Measurements from ENCODE around the gene TSNAXIP1.
"Not testable (repeated sequence)": the region's sequence is repeated elsewhere in the genome, so short reads cannot be mapped to it uniquely, and the experiment has no call there.

The TSNAXIP1 gene

DNA sequence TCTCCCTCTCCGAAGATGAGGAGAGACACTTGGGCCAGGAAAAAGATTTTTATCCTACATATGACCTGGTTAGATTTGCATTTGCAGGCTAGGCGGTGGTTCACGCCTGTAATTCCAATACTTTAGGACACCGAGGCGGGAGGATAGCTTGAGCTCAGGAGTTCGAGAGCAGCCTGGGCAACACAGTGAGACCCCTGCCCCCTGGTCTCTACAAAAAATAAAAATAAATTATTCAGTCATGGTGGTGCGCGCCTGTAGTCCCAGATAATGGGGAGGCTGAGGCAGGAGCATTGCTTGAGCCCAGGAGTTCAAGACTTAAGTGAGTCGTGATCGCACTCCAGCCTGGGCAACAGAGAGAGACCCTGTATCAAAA lies 27.5 kb downstream of the TSNAXIP1 start:
- DNase-seq: no peak

DNA sequence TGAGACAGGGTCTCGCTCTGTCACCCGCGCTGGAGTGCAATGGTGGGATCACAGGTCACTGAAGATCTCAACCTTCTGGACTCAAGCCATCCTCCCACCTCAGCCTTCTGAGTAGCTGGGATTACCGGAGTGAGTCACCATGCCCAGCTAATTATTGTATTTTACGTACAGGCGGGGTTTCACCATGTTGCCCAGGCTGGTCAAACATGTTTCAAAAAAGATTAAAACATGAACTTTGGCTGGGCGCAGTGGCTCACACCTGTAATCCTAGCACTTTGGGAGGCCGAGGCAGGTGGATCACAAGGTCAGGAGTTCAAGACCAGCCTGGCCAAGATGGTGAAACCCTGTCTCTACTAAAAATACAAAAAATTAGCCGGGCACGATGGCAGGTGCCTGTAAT lies 30.5 kb downstream of the TSNAXIP1 start:
- DNase-seq: not testable (repeated sequence)

DNA sequence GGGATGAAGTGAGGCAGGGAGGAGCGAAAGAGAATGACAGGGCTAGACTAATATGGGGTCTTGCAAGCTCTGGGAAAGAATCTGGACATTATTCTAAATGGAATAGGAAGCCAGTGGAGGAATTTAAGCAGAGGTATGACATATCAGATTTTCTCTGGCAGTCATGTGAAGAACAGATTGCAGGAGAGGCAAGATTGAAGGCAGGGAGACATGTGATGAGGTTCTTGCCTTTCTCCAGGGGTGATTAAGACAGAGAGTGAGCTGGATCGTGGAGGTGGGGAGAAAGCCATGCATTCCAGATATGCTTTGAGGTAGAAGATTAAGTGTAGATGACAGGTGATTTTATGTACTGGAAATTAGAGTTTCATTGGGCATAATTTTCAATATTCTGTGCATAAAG lies 31.1 kb downstream of the TSNAXIP1 start:
- DNase-seq: no peak

DNA sequence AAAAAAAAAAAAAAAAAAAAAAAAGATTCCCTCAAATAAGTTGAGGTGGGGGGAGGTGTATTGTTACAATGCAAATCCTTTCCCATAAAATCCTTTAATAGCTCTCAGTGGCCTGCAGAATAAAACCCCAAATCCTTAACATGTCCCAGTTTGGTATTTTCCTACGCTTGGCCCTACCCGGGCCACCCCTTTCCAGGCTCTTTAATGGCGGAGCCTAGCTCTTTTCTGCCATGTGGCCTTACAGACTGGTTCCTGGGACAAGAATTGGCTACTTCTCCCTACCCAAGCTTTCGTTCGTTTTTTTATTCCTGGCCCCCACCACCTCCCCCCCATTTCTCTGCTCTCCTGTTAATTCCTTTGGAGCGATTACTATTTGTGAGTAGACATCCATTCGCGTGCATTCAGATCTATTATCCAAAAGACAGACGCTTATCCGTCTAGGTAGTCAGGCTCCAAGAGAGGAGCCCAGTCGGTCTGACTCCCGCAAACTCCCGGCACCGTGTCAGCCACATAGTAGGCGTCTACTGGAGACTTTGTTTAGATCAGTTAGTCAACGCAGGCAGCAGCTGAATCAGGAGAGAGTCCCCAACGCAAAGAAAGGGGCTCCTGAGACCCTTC lies 34.6 kb downstream of the TSNAXIP1 start:
- DNase-seq: no peak

DNA sequence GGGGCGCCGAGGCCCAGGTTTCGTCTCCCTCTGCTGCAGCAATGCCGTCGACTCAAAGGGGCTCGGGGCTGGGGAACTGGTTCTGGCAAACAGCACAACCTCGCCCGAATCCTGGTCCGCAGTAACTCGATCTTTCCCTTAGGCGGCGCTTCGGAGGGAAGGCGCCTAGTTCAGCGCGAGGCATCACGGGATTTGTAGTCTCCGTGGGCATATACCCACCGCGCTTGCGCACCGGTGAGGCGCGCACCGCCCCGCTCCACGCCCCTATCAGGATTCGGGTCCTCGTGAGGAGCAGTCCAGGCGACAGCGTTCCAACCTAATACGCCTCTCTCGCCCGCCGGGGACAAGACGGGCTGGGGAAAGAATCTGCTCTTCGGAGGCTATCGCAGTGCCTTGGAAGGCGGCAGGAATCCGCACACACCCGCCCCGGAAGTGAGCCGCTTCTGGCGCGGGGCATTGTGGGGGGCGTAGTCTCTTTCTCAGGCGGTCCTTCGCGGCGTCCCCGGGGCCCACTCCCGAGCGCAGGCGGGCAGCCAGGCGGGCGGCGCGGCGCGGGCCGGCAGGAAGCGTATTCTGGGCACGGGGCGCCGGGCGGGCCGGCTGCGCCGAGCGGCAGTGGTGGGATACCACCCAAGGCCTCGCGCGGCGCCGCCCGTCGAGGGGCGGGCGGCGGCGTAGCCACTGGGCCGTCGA lies 35.3 kb downstream of the TSNAXIP1 start, which contains the start of gene THAP11:
Gene THAP11, plus strand, starts transcription at position 505 of the 693 bp plus-strand sequence. CDS start 235 bp downstream, outside the sequence.
- peak; percentile 98 for DNase-seq

DNA sequence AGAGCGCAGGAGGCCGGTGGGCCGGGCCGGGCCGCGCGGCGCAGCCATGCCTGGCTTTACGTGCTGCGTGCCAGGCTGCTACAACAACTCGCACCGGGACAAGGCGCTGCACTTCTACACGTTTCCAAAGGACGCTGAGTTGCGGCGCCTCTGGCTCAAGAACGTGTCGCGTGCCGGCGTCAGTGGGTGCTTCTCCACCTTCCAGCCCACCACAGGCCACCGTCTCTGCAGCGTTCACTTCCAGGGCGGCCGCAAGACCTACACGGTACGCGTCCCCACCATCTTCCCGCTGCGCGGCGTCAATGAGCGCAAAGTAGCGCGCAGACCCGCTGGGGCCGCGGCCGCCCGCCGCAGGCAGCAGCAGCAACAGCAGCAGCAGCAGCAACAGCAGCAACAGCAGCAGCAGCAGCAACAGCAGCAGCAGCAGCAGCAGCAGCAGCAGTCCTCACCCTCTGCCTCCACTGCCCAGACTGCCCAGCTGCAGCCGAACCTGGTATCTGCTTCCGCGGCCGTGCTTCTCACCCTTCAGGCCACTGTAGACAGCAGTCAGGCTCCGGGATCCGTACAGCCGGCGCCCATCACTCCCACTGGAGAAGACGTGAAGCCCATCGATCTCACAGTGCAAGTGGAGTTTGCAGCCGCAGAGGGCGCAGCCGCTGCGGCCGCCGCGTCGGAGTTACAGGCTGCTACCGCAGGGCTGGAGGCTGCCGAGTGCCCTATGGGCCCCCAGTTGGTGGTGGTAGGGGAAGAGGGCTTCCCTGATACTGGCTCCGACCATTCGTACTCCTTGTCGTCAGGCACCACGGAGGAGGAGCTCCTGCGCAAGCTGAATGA lies 36.0 kb downstream of the TSNAXIP1 start:
- peak; percentile 82 for DNase-seq

DNA sequence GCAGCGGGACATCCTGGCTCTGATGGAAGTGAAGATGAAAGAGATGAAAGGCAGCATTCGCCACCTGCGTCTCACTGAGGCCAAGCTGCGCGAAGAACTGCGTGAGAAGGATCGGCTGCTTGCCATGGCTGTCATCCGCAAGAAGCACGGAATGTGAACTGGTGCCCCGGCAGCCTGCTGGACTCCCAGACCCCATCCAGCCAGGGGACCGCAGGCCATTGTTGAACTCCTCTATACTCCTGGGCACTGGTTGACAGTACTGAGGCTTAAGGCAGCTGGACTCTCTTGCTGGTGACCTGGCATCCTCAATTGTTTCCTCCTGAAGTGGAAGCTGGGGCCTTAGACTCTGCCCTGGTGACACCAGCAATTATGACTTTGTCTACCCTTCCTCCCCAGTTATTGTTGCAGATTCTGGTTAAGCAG lies 36.7 kb downstream of the TSNAXIP1 start:
- DNase-seq: no peak

DNA sequence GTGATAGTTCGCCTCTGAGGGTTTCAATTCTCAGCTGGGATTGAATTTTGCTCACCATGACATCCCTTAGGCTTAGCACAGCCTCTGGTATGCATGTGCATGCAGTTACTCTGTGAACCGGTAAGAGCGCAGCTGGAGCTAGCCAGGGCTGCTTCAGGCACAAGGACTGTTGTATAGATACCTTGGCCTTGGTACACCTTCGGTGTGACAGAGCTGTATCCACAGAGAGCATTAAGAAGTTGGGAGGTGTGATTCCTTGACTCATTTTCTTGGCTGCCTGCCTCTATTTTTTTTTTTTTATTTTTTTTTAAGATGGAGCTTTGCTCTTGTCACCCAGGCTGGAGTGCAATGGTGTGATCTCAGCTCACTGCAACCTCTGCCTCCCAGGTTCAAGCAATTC lies 37.8 kb downstream of the TSNAXIP1 start:
- DNase-seq: no peak

DNA sequence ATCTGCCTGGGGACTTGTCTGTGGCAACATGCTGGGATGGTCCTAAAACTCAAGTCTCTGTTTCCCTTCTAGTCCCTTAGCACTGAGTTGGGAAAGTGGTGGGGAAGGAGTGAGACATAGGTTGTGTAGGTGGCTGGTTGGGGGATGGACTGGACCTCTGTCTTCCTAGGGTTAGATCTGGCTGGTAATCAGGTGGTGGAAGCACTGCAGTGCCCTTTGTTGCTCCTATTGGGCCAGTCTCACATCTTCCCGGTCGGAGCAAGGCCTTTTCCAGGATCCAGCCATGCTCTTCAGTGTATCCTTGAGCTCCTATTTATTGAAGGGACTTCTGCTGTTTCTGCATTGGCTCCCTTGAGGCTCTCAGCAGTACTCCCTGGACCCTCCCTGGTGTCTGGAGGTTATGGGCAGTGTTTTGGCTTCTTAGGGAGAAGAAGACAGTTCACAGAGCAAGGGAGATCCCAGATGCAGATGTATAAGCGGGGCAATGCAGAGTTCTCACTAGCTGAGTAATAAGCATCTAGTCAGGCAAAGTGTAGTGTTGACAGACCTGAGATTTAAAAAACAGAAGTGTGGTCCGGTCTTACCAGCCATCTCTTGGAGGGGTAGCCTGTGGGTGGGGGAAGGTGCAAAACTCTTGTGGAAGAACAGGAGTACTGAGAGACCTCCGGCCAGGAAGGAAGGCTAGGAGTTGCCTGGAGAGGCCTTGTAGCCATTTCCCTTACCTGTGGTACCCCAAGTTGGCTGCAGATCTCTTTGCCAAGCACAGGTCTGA lies 38.8 kb downstream of the TSNAXIP1 start:
- no peak for DNase-seq

DNA sequence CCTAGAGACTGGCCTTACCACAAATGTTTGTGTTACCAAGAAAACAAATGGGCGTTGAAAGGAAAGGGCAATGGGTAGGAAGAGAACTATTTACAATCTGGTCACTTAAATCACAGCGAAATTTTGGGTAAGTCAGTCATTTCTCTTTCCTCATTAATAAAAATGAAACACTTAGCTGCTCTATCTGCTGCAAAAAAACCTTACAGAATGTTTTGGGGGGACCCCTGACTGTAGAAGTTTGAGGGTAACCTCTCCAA lies 39.3 kb downstream of the TSNAXIP1 start:
- DNase-seq: no peak

DNA sequence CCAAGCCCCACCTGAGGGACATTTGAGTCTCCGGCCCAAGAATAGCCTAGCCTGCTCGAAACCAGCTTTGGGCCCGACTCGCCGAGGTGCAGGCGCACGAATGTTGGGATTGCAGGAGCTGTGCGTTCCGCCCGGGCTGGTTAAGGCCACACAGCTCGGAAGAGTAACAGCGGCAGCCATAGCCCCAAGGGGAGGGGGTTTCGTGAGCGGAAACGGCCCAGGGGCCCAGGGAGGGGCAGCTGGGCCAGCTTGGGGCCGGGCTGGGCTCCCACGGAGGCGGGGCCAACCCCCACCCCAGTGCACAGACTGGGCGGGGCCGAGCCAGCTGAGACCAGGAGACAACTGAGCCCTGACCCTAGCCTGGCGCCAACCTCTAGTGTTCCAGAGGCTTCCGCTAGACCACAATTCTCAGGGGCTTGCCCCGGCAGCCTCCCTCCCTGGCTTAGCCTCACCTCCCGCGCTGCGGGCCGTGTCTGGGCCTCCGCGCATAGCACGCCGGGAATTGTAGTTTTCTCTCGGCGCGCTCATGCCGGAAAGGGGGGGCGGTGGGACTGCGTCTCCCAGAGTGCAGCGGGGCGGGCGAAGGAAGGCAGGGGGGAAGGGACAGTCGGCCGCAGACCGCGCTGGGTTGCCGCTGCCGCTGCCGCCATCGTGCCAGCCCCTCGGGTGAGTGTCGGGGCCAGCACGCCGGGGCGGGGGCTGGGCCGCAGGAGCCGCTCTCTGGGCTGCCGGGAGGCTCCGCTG lies 39.8 kb downstream of the TSNAXIP1 start, which contains the start of gene NUTF2:
Gene NUTF2, plus strand, starts transcription at position 614 of the 744 bp plus-strand sequence. CDS start 18,198 bp downstream, outside the sequence.
- DNase-seq: peak; percentile 100

DNA sequence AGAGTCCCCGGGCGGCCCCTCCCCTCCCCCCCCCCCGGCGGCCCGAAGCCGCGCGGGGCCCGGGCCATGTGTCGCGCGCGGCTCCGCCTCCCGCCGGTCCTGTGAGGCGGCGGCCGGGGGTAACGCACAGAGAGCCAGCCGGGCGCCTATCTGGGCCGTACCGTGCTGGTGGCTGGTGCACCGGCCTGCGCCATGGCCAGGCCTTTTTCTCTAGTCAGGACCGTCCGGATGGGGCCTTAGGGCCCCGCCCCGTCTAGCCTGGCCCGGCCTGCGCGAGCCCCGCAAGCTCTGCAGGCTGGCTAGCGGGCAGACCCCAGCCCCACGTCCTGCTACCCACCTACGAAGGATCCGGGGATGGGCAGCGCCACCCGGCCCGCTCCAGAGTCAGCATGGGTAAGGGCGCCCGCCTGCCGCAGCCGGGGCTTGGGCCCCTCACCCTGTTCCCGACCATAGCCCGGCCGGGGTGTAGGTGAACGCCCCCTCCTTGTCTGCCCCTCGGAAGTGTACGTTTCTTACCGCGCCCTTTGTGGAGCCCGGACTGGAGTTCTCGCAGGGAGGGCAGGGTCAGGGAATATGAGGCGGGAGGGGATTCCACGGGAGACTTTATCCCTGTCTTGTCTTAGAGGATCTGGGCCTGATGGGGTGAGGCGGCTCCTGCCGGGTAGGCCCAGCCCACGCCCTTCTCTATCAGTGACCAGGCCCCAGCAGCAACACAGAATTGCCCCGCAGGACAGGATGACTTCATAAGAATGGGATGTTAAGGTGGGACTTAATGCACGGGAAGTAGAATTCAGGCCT lies 40.6 kb downstream of the TSNAXIP1 start, which contains the start of gene CENPT:
Gene CENPT, minus strand, starts transcription at position 630 of the 798 bp plus-strand sequence. CDS start 13,834 bp downstream, outside the sequence.
- DNase-seq: peak; percentile 93

DNA sequence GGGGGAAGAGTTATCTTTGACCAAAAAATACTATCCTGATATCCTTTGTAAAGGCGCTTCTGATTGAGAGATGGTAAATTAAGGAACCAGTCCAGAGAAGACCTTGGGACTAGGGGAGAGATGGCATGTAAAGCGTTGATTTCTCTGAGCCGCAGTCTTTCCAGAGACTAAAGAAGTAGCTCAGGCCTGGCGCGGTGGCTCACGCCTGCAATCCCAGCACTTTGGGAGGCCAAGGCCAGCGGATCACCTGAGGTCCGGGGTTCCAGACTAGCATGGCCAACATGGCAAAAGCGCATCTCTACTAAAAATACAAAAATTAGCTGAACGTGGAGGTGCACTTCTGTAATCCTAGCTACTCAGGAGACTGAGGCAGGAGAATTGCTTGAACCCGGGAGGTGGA lies 41.4 kb downstream of the TSNAXIP1 start:
- no peak for DNase-seq

DNA sequence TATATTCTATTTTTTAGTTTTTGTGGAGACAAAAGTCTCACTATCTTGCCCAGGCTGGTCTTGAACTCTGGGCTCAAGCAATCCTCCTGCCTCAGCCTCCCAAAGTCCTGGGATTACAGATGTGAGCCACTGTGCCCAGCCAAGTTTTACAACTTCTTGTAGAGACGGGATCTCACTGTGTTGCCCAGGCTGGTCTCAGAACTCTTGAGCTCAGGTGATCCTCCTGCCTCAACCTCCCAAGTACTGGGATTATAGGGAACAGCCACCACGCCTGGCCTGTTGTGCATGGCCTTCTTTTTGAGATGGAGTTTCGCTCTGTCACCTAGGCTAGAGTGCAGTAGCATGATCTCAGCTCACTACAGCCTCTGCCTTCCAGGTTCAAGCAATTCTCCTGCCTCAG lies 47.0 kb downstream of the TSNAXIP1 start:
- no peak for DNase-seq

DNA sequence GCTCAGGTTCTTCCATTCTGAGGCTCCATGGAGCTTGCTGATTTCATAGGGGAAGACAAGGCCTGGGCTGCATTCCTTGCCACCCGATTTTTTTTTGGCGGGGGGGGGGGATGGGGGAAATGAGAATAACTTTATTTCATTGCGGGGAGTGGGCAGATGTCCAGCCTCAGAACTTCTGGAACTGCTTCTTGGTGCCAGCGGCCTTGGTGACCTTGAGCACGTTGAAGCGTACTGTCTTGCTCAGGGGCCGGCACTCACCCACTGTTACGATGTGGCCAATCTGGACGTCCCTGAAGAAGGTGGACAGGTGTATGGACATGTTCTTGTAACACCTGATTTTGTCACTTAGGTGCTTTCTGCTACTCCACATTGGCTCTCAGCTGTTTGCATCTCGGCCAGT lies 49.1 kb downstream of the TSNAXIP1 start:
- no peak for DNase-seq

DNA sequence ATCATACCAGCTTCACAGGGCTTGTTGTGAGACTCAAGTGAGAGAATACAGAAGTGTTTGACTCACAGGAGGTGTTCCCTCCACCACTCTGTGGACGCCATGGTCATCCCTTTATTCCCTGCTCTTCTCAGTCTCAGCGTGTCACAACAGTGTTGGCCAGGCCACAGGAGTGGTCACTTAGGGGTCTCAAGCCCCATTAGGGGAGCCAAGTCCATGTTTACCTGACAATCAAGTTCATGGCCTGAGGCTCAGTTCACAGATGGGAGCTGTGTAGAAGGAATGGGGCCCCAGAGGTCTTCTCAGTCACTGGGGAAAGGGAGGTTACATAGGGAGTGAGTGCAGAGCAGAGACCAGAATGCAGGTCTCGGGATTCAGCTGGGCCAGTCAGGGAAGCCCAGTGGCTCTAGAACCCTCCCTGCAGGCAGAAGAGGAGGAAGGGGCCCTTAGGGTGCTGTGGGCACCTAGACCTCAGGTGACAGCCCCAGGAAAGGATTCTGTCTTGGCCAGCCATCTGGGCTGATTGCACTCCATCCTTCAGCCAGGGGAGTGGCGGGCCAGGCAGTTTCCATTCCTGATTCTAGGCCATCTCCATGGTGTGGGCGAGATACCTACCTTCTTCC lies 50.3 kb downstream of the TSNAXIP1 start:
- no peak for DNase-seq

DNA sequence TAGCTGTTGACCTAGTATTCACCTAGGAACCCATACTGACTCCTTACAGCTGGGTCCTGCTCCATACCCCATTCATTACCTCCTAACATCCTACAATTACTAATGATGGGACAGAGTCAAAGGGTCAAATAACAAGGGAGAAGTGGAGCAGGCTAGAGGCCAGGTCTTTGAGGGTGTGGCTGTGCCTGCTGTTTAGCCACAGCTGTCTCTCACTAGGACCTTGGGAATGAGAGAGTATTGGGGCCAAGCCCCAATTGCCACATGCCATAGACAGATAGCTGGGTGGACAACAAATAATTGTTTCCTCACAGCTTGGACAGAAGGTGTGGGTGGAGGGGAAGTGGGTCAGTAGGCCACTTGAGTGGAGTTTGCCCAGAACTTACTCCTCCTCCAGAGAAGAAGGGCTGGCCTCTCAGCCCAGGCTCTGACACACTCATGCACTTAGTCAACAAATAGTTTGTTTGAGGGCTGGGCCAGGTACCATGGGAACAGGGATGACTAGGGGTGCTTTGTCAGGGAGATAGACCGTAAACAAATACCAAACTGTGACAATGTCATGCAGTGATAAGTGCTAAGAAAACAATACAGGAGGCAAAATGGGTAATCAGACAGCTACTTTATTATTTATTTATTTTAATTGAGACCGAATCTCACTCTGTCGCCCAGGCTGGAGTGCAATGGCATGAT lies 51.0 kb downstream of the TSNAXIP1 start:
- DNase-seq: peak; percentile 87

DNA sequence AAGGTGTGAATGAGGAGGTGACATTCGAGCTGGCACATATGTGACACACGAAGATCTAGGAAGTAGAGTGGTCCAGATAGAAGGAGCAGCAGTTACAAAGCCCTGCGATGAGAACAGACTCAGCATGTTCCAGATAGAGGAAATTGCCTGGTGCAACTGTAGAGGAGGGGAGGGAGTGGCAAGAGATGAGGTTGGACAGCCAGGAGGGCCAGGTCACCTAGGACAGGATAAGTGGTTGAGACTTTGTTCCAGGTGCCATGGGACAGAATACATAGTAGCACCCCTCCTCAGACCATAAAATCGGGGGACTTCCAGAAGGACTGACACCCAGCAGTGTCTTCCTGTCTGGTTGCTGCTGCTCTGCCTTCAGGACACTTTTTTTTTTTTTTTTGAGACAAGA lies 51.8 kb downstream of the TSNAXIP1 start:
- no peak for DNase-seq

DNA sequence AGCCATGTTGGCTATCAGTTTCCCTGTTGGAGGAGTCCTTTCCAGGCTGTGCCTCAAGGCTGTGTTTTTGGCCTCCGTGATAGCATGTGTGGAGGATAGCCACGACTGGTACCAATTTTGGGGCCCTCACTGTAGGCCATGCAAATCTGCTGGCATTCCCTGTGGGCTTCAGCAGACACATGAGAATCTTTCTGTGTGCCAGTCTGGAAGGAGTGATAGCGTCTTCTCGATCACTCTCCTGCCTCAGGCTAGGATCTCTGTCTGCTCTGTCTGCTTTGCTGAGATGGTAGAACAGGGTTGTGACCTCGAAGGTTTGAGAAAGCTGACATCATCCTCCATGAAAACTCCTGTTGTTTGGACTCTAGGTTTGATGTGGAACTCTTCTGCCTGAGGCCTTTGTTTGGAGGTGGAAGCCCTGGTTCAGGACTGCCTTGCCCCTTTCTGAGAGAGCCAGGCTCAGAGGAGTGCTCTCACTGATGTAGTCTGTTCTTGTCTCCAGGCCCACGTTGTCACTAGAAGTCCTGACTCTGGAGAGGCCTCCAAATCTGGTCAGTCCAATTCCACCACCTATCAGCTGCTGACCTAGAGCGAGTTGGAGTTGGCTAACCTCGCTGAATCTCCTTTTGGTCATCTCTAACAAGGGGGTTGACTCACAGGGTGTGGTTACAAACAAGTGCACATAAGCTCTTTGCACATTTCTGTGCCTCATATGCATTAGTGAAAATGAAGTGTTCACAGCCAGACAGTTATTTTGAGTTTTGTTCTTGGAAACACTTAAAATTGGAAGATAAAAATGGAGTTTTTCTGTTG lies 54.1 kb downstream of the TSNAXIP1 start:
- no peak for DNase-seq
